ENCODE results near the gene GOLGA6A.

GOLGA6A gene

DNA sequence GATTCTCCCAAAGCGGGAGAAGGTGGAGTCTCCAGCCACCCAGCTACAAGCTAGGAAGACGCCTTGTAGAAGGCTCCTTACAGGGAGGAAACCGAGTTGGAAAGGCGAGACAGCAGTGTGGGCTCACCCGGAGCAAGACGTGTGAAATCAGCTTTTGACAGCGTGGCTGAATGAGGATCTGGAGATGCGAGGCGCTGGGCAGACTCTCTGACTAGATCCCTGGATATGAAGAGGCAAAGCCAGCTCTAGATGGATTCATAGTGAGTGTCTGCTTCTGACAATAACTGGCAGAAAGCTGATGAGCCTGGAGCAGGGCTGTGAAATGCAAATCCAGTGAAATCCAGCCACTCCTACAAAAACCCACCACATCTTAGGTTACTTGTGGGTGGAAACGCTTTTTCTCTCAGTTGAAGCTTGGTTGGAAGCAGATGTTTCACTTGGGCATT lies 41.0 kb downstream of the GOLGA6A start:
- TF ChIP-seq, protein P1, sequence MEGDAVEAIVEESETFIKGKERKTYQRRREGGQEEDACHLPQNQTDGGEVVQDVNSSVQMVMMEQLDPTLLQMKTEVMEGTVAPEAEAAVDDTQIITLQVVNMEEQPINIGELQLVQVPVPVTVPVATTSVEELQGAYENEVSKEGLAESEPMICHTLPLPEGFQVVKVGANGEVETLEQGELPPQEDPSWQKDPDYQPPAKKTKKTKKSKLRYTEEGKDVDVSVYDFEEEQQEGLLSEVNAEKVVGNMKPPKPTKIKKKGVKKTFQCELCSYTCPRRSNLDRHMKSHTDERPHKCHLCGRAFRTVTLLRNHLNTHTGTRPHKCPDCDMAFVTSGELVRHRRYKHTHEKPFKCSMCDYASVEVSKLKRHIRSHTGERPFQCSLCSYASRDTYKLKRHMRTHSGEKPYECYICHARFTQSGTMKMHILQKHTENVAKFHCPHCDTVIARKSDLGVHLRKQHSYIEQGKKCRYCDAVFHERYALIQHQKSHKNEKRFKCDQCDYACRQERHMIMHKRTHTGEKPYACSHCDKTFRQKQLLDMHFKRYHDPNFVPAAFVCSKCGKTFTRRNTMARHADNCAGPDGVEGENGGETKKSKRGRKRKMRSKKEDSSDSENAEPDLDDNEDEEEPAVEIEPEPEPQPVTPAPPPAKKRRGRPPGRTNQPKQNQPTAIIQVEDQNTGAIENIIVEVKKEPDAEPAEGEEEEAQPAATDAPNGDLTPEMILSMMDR (IDR thresholded peaks at IDR 0.05; ENCODE audit: insufficient read depth, low read length, poor library complexity, severe bottlenecking) = no peak
- no peak for TF ChIP-seq EZH2phosphoT487 (conservative IDR thresholded peaks at IDR 0.05; ENCODE audit: low read length)
- Histone ChIP-seq H4K20me1 (ENCODE audit: low read depth, low read length) (no peaks in the 10 kb centered on the region), H3K9me3 (ENCODE audit: insufficient read depth, low read length) (no peaks in the 10 kb centered on the region), H3K9ac (ENCODE audit: low read length) (no peak overlapping the region), H3K9me2 (replicated peaks; ENCODE audit: insufficient read depth, low read length) (no peaks in the 10 kb centered on the region), H3K27me3 (ENCODE audit: low read length) (no peaks in the 10 kb centered on the region), H3K27ac (ENCODE audit: low read depth, low read length) (no peak overlapping the region), H3K36me3 (ENCODE audit: low read length) (no peaks in the 10 kb centered on the region), H3F3A (ENCODE audit: insufficient read depth) (no peaks in the 10 kb centered on the region), H3K4me3 (ENCODE audit: insufficient read depth, low read length, poor library complexity, severe bottlenecking) (no peak overlapping the region), H2AFZ (ENCODE audit: low read depth, low read length, severe bottlenecking) (no peak overlapping the region), H3K79me2 (ENCODE audit: insufficient read depth, low read length) (no peaks in the 10 kb centered on the region), H3K4me2 (ENCODE audit: low read depth, low read length, poor library complexity, severe bottlenecking) (no peak overlapping the region)

DNA sequence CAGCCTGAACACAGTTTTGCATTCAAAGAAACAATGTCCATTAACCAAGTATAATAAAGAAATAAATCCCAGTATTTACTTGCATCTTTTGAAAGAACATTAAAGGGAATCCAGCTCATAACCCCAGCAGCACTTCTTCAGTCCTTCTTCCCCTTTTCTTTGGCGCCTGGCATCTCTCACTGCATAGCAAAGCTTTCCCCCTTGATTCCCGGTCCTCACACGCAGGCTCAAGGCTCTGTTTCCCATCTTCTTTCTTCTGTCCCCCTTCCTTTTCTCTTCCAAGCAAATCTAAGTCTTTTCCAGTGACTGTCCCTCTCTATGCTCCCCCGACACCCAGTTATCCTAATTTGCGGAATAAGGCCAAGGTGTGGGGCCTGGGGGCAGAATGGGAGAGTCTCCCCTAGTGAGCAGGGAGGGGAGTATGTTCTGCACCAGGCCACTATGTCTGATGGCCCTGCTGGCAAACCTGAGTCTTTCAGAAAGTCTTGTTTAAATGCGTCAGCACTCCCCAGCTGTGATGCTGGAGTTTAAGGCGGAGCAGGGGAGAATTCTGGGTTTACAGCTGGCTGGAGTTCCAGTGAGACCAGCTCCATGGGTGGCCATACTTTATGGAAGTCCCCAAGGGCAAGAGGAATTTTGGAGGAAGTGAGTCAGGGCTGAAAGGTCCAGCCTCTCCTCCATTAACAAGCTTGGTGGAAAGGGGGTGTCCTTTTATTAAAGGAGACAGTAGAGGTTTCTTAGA lies 42.1 kb downstream of the GOLGA6A start:
- Histone ChIP-seq H4K20me1 (ENCODE audit: low read depth, low read length) (no peaks in the 10 kb centered on the region), H3K36me3 (ENCODE audit: low read length) (no peaks in the 10 kb centered on the region), H3K9me2 (replicated peaks; ENCODE audit: insufficient read depth, low read length) (no peaks in the 10 kb centered on the region), H3K4me3 (ENCODE audit: insufficient read depth, low read length, poor library complexity, severe bottlenecking) (no peak overlapping the region), H3K27me3 (ENCODE audit: low read length) (no peaks in the 10 kb centered on the region), H3K27ac (ENCODE audit: low read depth, low read length) (no peak overlapping the region), H3F3A (ENCODE audit: insufficient read depth) (no peaks in the 10 kb centered on the region), H2AFZ (ENCODE audit: low read depth, low read length, severe bottlenecking) (no peak overlapping the region), H3K79me2 (ENCODE audit: insufficient read depth, low read length) (no peaks in the 10 kb centered on the region), H3K4me2 (ENCODE audit: low read depth, low read length, poor library complexity, severe bottlenecking) (no peak overlapping the region), H3K9ac (ENCODE audit: low read length) (no peak overlapping the region), H3K9me3 (ENCODE audit: insufficient read depth, low read length) (no peaks in the 10 kb centered on the region)
- TF ChIP-seq, protein P1 (IDR thresholded peaks at IDR 0.05; ENCODE audit: insufficient read depth, low read length, poor library complexity, severe bottlenecking) = no peak
- TF ChIP-seq EZH2phosphoT487 (conservative IDR thresholded peaks at IDR 0.05; ENCODE audit: low read length) = no peak

DNA sequence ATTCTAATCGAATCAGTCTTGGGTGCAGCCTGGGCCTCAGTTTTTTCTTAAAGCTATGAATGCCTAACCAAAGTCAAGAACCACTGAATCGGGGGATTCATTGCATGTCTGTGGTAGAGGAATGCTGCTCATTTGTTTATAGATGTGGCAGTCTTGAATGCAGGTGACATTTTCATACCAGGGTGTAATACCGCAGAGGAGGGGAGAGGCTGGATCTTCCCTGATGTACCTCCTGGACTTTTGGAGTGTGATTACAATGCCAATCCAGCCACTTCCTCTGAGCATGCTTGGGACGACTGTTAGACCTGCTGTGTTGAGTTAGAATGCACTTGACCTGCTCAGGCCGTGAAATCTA lies 42.7 kb downstream of the GOLGA6A start:
- no peak overlapping the region for H3K27ac ChIP-seq (ENCODE audit: low read depth, low read length)
- H3K9ac ChIP-seq (ENCODE audit: low read length) = no peak overlapping the region
- H3K9me3 ChIP-seq (ENCODE audit: insufficient read depth, low read length) = no peaks in the 10 kb centered on the region
- TF ChIP-seq EZH2phosphoT487 (conservative IDR thresholded peaks at IDR 0.05; ENCODE audit: low read length) = no peak
- TF ChIP-seq, protein P1 (IDR thresholded peaks at IDR 0.05; ENCODE audit: insufficient read depth, low read length, poor library complexity, severe bottlenecking) = no peak
- H3K4me3 ChIP-seq (ENCODE audit: insufficient read depth, low read length, poor library complexity, severe bottlenecking) = no peak overlapping the region
- H3K27me3 ChIP-seq (ENCODE audit: low read length) = no peaks in the 10 kb centered on the region
- H3K4me2 ChIP-seq (ENCODE audit: low read depth, low read length, poor library complexity, severe bottlenecking) = no peak overlapping the region
- H4K20me1 ChIP-seq (ENCODE audit: low read depth, low read length) = no peaks in the 10 kb centered on the region
- H3F3A ChIP-seq (ENCODE audit: insufficient read depth) = no peaks in the 10 kb centered on the region
- no peak overlapping the region for H2AFZ ChIP-seq (ENCODE audit: low read depth, low read length, severe bottlenecking)
- no peaks in the 10 kb centered on the region for H3K36me3 ChIP-seq (ENCODE audit: low read length)
- H3K9me2 ChIP-seq (replicated peaks; ENCODE audit: insufficient read depth, low read length) = no peaks in the 10 kb centered on the region
- no peaks in the 10 kb centered on the region for H3K79me2 ChIP-seq (ENCODE audit: insufficient read depth, low read length)

Measured in SU-DHL-6 (cell line).